ENCODE data around the gene CARD9.

DNA sequence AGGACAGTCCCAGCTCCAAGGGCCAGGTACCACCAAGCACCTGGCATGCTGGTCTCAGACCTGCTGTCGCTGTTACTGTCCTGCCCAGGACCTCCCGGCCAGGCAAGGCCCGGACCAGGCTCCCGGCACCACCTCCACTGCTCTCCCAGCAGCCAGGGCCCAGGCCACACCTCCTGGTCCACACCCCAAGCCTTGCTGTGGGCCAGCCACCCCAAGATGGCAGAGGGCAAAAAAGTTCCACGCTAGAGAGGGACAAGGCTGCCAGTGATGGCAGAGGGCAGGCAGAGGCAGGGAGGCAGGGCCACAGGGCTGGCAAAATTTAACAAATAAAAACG, 11.1 kb downstream of the CARD9 start:
- TF ChIP-seq, protein P1, sequence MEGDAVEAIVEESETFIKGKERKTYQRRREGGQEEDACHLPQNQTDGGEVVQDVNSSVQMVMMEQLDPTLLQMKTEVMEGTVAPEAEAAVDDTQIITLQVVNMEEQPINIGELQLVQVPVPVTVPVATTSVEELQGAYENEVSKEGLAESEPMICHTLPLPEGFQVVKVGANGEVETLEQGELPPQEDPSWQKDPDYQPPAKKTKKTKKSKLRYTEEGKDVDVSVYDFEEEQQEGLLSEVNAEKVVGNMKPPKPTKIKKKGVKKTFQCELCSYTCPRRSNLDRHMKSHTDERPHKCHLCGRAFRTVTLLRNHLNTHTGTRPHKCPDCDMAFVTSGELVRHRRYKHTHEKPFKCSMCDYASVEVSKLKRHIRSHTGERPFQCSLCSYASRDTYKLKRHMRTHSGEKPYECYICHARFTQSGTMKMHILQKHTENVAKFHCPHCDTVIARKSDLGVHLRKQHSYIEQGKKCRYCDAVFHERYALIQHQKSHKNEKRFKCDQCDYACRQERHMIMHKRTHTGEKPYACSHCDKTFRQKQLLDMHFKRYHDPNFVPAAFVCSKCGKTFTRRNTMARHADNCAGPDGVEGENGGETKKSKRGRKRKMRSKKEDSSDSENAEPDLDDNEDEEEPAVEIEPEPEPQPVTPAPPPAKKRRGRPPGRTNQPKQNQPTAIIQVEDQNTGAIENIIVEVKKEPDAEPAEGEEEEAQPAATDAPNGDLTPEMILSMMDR (conservative IDR thresholded peaks at IDR 0.05) = no peak
- TF ChIP-seq EZH2 (IDR thresholded peaks at IDR 0.05; ENCODE audit: low read depth) = no peak

All from PC-9 (cell line).